ENCODE results near the gene CRK.

CRK gene

DNA sequence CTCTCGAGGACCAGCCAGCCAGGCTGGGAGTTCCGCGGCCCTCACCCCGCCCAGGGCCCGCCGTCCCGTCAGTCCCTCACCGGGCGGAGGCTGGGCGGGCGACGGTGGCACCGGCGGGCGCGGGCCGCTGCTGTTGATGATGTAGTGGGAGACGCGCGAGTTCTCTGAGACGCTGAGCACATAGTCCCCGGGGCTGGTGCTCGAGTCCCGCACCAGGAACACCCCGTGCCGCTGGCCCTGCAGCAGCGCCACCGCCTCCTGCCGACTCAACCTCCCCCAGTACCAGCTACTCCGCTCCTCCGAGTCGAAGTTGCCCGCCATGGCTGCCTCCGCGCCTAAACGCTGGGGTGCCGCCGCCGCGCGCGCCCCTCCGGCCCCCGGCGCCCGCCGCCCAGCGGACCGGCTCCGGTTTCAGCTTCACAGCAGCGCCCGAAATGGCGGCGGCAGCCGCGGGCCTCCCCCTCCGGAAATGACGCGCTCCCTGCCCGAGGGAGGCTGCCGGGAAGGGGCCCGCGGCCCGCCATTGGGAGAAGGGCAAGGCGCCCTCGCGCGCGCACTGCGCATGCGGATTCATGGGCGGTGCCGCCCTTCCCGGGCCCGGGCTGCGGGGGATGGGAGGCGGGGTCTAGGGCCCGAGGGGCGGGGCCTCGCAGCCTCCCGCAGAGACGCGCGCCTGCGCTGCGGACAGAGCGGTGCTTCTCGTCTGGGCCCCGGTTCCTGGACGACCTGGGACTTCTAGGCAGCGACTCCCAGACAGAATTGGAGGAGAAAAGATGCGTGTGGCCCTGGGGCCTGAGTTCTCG, at the start of gene CRK:
CRK (minus strand) TSS at position 436 of the 803 bp plus-strand sequence; CDS start at position 321, 115 bp downstream.
- peak; percentile 87 for DNase-seq

DNA sequence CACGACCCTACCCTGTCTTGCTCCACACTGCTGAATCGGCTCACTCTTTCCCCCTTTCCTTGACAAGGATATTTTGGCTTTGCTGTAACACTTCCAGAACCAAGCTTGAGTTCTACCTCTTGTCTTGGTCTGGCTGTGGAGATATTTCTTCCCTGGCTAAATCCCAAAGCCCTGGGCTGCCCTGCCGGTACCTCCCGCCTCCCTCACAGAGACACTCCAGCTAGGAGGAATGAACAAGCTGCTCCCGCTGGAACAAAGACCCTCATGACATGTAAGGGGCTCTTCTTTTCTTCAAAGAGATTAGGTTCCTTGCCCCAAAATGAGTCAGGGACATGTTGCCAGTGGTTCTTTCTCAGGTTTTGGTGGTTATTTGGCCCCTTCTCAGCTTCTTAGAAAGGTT, 49.6 kb upstream of the CRK start:
- no peak for DNase-seq

DNA sequence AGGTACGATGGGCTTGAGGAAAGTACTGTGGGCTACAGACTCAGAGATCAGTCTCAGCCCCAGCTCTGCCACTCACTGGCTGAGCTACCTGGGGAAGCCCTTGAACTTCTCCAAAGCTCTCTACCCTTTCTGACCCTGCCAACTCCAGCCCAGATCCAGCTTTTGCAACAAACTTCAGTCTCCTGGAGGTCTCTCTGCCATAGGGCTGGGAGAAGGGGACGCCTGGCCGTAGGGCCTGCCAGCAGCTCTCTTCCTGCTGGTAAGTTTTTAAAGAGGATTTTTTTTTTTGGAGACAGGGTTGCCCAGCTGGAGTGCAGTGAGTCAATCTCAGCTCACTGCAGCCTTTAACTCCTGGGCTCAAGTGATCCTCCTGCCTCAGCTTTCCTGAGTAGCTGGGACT, 48.8 kb upstream of the CRK start:
- no peak for DNase-seq

DNA sequence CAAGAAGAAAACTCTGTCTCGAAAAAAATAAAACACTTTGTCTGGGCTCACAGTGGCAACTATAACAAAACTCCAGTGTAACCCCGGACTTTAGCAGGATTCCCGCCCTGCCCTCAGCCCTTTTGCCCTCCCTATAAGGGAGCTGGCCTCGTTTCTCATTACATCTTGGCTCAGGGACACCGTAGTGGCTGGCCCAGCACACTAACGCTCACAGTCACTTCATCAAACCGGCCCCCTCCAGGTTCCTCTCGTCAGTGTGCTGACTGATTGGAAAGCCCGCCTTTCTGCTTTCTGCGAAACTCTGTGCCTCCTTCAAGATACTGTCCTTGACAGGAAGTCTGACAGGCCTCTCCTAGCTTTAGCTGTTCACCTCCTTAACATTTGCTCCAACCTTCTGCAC, 47.7 kb upstream of the CRK start:
- DNase-seq, result no peak

DNA sequence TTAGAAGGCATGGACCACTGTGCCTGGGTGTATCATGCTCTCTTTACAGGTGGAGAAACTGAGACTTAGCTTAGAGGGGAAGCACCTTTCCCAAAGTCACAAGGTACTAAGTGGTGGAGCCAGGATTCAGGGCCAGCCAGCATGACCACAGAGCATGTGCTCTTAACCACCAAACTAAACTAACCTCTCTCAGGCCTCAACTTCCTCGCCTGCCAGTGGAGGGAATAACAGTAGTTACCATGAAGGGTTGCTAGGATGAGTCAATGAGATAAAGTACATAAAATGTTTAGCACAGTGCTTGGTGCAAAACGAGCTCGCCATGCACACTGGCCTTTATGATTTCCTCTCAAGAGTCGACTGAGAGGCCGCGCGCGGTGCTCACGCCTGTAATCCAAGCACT, 42.8 kb upstream of the CRK start:
- DNase-seq, result no peak

DNA sequence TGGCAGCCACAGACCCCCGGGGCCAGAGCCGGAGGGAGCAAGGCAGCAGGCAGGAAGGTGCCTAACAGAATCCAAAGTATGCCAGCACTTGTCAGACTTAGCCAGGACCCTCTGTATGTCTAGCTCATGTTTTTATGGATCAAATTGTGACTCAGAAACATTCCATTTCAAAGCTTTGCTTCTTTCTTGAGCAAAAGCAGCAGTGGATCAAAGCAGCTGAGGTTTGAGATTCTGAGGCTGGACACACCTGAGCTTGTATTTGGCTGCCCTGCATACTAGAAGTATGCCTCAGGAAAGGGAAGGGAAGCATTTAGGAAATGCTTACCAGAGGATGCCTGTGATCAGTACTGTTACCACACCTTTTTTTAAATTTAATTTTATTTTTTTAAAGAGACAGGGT, 42.2 kb upstream of the CRK start:
- no peak for DNase-seq

DNA sequence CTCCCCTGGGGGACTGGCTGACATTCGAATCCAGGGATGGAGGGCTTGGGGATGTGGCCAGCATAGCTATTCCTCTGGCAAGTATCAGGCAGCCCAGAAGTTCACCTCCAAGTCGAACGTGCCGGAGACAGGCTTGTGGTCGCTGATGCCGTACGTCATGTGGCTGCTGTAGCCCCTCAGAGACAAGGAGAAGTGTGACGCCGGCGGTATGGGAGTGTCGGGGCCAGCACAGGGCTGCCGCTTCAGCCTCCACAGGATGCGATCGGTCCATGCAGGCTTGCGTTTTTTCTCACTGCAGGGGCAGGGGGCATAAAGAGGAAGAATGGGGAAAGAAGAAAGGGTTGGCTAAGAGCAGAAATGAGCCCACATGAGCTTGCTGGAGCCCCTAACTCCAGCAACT, 41.8 kb upstream of the CRK start:
- DNase-seq, result no peak

DNA sequence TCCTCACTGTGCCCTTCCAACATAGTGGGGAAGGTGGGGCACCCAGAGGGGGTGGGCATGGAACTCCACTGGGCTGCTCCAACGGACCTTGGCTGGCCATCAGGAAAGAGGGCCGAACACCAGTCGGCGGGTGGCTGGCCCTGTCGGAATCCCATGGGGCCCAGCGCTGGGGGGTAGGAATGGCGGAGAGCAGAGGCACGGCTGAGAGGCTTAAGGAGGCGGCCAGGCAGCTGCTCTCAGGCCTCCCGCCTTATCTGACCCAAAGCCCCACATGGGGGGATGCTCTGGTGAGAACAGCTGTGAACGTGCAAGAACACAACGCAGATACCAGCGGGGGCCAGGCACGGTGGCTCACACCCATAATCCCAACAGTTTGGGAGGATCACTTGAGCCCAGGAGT, 40.8 kb upstream of the CRK start:
- no peak for DNase-seq

DNA sequence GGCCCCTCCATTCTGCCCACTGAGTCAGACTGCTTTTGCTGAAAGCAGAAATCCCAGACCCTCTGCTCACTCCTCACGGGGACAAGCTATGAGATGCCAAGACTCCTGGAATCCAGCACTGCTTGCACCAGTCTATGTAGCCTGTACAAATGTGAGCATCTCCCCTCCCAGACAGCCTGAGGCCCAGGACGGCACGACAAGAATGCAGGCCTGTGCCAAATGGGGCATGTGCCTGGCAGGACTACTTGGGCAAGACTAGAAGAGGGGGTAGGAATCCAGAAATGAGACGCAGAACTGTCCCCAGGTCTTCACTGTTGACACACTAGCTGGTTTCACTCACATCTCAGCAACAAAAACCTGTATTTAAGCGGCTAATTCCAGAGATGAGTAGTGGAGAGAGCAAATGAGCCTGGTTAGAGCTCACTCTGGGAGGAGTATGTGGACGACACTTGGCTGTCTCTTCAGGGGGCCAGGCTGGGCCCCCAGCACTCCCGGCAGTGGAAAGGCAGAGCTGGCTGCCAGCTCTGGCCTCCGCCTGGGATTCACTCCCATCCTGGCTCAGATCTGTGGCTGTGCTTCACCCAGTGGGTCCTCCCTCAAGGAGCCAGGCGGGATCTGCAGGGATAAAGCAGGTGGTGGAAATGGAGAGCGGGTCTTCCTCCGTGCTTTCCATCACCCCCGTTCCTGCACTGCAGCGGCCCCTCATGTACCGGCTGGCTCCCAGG, 39.4 kb upstream of the CRK start:
- DNase-seq, result no peak

DNA sequence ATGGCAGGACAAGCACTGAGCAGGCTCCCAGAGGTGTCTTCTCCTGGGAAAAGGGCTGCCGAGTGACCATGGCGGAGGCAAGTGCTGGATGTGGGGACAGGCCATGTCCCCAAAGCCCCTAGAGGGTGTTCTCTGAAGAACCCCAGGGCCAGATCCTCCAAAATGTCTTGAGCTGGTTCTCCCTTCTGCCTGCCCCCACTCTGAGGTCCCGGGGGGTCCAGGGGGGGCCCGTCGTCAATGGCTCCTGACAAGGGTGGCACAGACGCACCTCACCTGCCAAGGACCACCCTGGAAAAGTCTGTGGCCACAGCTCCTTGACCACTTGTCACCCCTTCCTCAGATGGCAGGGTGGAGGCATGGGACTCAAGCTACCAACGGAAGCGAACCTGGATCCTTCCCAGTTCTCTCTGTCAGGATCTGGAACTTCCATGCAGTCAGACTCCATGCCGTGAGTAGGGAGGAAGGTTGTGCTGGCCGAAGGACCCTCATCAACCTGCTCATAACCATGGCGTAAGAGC, 38.8 kb upstream of the CRK start:
- no peak for DNase-seq

DNA sequence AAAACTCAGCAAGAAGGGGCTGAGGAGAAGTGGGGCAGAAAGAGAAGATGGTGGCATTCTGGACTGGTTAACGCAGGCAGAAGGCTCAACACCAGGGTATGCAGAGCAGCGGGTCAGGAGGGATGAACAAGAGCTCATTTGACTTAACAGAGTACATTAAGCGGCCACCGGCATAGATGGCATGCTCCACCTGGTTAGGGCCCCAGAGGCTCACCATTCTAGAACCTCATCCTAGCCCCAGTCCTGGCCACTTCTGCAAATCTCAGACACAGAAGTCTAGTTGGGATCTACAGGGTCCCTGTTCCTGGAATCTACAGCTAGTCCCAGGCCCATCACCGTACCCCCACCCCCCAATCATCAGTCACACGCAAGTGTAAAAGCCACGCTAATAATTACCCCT, 38.2 kb upstream of the CRK start:
- DNase-seq, result no peak

DNA sequence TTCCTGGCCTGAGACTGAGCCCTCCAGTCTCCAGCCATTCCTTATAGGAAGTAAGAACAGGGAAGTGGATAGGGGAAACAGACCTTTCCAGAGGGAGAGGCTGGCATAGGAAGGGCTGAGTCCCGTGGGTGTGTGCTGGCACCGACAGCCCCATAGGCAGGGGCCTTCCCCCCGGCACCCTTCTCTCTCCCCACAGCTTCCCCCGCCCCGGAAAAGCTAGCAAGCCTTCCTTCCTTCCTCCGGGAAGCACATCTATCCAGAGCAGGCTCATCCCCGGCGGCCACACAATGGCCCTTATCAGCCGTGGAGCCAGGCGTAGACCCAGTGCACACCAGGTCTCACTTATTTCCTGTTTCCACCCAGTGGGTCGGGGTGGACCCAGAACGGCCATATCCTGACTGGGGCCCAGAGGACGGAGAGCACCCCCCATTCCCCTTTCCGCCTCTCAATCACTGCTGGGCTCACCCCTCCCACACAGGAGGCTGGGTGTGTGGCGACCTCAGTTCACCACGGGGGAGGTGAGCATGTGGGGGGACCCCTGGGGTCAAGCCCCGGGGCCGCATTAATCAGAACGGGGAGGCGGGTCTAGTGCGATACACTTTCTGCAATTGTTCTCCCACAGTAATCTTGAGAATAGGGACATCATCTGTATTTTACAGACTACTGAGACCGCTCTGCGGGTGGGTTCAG, 37.4 kb upstream of the CRK start:
- no peak for DNase-seq

DNA sequence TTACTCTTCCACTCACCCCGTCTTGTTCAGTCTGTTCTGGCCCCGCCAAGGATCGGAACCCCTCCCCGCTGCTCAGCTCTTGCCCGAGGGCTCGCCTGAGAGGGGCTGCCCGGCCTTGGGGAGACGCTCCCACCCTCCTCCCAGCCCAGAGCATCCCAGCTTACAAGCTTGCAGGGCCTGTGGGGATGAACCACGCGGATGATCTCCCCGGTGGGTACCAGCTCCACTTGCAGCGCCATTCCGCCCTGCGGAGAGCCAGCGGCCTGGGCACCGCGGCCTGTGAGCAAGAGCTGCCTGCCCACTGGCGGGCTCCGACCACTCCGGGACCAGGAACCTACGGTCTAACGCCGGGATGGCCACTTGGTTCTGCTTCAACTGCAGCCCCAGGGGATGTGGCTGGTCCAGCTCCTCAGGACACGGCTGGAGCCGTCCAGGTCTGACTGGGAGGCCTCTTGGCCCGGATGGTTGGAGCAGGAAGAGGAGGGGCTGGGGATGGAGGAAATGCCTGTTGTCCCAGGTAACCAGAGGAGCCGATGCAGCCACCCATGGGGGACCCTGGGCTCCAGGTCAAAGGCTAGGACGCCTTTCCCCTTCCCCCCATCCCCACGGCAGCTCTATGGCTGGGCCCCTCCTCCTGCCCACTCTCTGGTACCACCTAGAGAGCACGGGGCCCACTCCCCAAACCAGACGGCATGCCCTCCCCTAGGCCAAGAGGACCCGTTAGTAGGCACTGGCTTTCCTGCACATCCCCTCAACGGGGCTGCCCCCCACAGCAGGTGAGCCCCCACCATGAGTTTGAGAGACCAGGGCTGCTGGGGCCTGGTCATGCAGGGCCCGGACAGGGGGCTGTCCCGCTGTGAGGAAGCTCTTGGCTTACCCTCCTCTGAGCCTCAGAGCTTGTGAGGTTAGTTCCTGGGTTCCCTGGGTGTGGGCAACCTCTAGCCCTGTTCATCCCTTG, 36.5 kb upstream of the CRK start, which contains the start of gene MYO1C:
MYO1C (minus strand) TSS at position 438 of the 958 bp plus-strand sequence; CDS start at position 239, 199 bp downstream.
- no peak for DNase-seq

DNA sequence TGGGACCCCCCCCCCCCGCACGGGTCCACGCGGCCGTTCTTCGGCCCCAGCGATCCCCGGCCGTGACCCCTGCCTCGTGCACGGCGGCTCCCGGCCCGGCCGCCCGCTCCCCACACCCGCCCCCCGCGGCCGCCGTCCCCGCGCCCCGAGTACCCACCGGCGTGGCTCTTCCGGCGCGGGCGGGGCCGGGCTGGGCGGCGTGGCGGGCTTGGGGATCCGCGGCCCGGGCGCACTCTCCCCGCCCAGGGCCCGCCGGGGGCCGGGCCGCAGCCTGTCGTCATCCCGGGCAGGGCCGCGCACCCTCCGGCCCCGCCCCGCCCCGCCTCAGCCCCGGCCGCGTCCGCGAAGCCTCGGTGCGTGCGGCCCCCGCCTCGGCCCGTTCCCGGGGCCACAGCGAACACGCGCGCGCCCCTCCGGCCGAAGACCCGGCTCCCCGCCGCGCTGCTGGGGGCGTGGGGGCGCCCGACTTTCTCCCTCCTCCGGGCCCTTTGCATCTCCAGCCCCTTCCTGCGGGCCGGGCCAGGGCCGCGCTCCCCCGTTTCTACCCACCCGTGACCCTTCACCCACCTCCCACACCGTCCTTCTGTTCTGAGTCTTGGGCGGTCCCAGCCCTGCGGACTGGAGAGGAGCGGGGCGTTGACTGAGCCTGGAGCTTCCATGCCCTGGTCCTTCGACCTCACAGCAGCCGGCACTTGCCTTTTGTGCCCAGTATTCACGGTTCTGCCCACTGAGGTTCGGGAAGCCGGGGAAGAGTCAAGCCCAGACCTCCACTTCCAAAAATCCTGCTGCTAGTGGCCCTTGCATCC, 35.6 kb upstream of the CRK start:
- peak; percentile 19 for DNase-seq

DNA sequence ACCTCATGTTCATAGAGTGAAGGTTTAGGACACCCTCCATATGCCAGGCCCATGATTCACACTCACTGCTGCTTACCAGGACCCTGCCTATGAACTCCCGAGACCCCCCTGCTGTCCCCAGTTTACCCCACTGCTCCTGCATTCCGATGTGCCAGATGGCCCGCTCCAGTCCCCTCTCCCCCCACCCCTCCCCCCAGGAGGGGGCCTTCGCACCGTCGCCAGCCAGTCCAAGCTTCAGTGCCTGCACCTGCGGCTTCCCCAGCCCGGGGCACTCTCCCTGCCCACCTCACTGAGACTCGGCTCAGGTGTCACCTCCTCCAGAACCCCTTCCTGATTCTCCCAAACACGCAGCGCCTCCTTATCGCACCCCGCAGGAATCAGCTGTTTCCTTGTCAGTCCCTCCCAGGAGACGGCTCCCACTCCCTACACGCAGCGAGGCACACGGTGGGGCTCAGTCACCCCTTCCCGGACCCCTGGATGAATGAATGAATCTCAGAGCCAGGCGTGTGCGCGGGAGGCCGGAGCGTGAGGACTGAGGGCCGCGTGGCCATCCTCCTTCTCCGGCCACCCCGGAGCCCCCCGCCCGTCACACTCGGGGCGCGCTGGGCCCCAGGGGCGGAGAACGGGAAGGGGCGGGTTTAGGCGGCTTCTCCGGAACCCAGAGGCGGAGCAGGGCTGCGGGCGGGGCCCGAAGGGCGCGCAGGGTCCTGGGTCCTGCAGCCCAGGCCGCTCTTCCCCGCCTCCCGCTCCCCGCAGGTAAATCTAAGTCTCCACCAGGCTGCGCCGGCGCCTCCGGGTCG, 34.8 kb upstream of the CRK start:
- DNase-seq, result no peak

DNA sequence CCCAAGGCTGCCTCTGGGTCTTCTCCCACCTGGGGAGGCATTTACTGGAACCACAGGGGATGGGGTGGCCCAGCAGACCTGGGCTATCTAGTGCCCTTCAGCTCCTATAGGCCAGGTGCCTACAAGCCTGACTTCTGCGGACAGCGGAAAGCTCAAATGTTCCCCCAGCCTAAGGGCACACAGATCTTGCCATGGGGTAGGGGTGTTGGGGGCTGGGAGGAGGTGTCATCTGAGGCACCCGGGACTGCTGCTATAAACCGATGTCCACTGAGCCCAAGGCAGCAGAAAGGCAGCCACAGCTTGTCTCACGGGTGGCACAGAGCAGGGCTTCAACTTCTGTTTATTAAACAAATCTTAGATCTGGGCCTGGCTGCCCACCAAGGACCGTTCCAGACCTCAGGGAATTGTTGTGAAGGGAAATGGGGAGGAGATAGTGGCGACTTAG, 32.8 kb upstream of the CRK start:
- DNase-seq, result no peak

DNA sequence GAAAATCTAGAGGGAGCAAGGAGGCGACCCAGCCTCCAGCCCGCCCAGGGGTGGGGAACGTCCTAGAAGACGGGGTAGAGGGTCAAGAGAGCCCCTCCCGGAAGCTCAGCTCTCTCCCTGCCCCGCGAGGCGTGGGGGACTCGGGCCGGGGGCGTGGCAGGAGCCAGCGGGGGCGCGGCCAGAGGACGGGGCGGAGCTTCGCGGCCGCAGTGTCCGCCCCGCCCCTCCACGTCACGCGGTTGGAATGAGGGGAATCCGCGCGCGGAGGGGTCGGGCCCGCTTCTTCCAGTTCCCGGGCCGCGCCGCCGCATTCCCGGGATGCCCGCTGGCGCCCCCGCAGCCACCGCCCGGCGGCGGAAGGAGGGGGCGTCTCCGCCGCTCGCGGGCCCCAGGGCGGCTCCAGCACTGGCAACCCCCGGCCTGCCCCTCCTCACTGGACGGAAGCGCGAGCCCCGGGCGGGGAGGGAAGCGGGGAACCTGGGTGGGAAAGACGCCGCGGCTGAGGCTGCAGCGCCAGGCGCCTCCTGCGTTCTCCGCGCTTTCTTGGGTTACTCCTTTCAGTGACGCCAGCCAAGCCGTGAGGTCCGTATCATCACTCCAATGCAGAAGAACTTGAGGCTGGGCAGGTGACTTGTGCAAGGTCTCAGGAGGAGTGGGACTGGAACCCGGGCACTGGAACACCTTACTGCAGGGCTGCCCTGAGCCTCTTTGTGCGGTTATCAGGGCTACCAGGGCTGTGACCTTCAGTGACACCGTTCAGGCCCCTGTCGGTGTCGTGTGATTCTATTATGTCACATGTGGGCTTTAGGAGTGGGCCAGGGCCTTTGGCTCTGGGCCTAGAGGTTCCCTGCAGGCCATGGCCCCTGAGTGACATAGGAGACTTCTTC, 32.1 kb upstream of the CRK start:
- peak; percentile 70 for DNase-seq

DNA sequence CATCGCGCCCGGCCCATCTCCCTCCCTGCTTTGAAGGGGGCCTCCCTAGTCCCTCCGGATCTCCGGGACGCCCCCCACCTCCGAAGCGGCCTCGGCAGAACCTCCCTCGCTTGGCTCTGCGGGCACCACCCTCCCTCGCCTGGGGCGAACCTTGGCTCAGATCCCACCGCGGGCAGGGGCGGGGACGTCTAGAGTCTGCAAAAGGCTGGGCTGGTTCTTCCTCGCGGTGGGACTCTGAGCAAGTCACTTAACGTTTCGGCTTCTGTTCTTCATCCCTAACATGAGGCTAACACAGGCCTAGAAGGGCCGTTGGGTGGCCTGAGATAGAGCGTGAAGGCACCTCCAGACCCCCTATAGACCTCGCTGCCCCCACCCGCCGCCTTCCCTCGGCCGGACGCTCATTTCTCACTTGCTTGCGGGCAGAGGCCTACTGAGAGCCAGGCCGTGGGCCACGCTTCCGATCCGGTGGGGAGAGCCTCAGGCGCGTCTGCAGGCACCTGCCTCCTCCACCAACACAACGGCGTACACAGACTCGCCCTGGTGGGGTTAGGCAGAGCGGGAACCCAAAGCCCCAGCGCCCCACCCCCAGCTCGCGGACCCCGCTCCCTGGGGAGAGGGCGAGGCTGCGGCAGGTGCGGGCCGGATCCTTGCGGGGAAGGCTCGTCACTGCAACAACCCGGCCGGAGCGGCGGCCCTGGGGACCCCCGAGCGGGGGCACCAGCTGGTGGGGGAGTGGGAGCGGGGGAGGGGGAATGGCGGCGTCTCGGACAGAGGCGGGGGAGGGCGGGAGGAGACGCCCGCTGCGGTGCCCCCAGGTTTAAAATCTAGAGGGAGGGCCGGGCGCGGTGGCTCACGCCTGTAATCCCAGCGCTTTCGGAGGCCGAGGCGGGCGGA, 31.0 kb upstream of the CRK start:
- DNase-seq, result peak; percentile 52
